K562 (cell line): ENCODE results near the gene NEURL1. TPM values are rescaled to one million over a fixed set of nuclear protein-coding genes. Genes with fewer than 3 reads are reported as not detected.

Experiments used
- ZNF318 ChIP-seq, 2 experiments: fragments of 450-650 bp; IDR thresholded peaks; 2 replicates each; pipeline ENCODE4 v1.6.1; 2016; ENCODE audit warnings: mild to moderate bottlenecking in 2 of 2, borderline replicate concordance in 1 of 2, low read depth in 1 of 2, moderate library complexity in 1 of 2
- polyA plus RNA-seq, 8 experiments: library from polyadenylated mRNA; depleted of rRNA in 4 of 8; stranded (reverse) in 5 of 8; unstranded in 3 of 8; fragments of >200 nt; fragmentation: Nextera tagmentation in 2 of 8; fragmentation: Illumina TruSeq in 1 of 8; extraction: Ambion mirVana in 2 of 8; extraction: Trizol in 1 of 8; gene quantifications; 2 replicates each; pipeline versions ENCODE4 v1.2.1 to v1.2.3, GENCODE V29; 2011 to 2014; ENCODE audit warnings: inconsistent platforms in 1 of 8, missing spikeins in 1 of 8
- total RNA-seq, 7 experiments: library from RNA; depleted of rRNA in 6 of 7; stranded (reverse); fragments of >200 nt in 6 of 7; fragmentation: Illumina TruSeq in 2 of 7; extraction: Trizol in 2 of 7; gene quantifications; 2 replicates each; pipeline versions ENCODE4 v1.2.1 to v1.2.3, GENCODE V29; 2011 to 2021; ENCODE audit warnings: low replicate concordance in 1 of 7

NEURL1 gene
- total and polyA plus RNA-seq, 9 of the 15 experiments (the other 6 are each of a cell fraction or from before 2014, with no cell fraction given), result 0.01 to 0.45 (median 0.16) TPM; not detected in 5

GRCh38 chr10:103492655-103493261 lies 747 bp upstream of the NEURL1 start (continued):
- TF ChIP-seq ZNF318 (IDR thresholded peaks at IDR 0.05; ENCODE audit: borderline replicate concordance in 1 of 2, low read depth in 1 of 2), result no peak
